Spleen (tissue), 11 donors: Measurements from ENCODE around the gene SUGP2. TPM values are rescaled to one million over a fixed set of nuclear protein-coding genes. Genes with fewer than 3 reads are reported as not detected.

Experiments used
- DNase-seq: peaks from one replicate; pipeline ENCODE4 v3.0.0-alpha.2; 2020
- H3K27ac ChIP-seq, 8 donors: fragments of 200-600 bp; sonication (generic) in 7 of 8; 1 replicate in 4 of 8; 2 replicates in 4 of 8; pipeline versions ENCODE4 v1.5.0 to v1.8.0; 2016 to 2021; ENCODE audit warnings: inconsistent platforms in 4 of 8, mild to moderate bottlenecking in 4 of 8, moderate library complexity in 1 of 8
- H3K27me3 ChIP-seq, 7 donors: fragments of 200-600 bp; sonication (generic) in 6 of 7; replicated peaks in 1 of 7; 1 replicate in 4 of 7; 2 replicates in 3 of 7; pipeline versions ENCODE4 v1.5.0 to v1.8.0; 2016 to 2021; ENCODE audit warnings: inconsistent platforms in 3 of 7, mild to moderate bottlenecking in 1 of 7
- H3K36me3 ChIP-seq, 6 donors: fragments of 200-600 bp; sonication (generic) in 5 of 6; 1 replicate in 4 of 6; 2 replicates in 2 of 6; pipeline versions ENCODE4 v1.5.0 to v1.8.0; 2016 to 2021; ENCODE audit warnings: inconsistent platforms in 2 of 6
- H3K4me1 ChIP-seq, 6 donors: fragments of 200-600 bp; sonication (generic) in 5 of 6; 1 replicate in 3 of 6; 2 replicates in 3 of 6; pipeline versions ENCODE4 v1.5.0 to v1.8.0; 2016 to 2021; ENCODE audit warnings: inconsistent platforms in 3 of 6
- H3K4me3 ChIP-seq, 8 donors: fragments of 200-600 bp; sonication (generic) in 7 of 8; 1 replicate in 4 of 8; 2 replicates in 4 of 8; pipeline versions ENCODE4 v1.5.0 to v1.8.0; 2016 to 2021; ENCODE audit warnings: inconsistent platforms in 4 of 8, mild to moderate bottlenecking in 4 of 8, moderate library complexity in 2 of 8
- H3K9me3 ChIP-seq, 8 donors: fragments of 200-600 bp; sonication (generic) in 7 of 8; 1 replicate in 4 of 8; 2 replicates in 4 of 8; pipeline versions ENCODE4 v1.5.0 to v1.8.0; 2016 to 2021; ENCODE audit warnings: inconsistent platforms in 4 of 8
- POLR2A ChIP-seq, 3 donors: fragments of 450-650 bp; IDR thresholded peaks; one replicate each; pipeline ENCODE4 v1.5.1; 2017; ENCODE audit warnings: antibody characterized with exemption in 3 of 3, mild to moderate bottlenecking in 1 of 3
- POLR2AphosphoS5 ChIP-seq, 3 donors: sonication (generic); formaldehyde crosslinking; IDR thresholded peaks; one replicate each; pipeline ENCODE4 v1.5.1; 2017; ENCODE audit warnings: antibody characterized with exemption in 3 of 3
- WGBS, 5 donors: extraction: QIAGEN DNeasy Blood & Tissue Kit in 3 of 5; methylation state at CpG; one replicate each; pipeline versions ENCODE4 v1.1.5 to v1.1.7; 2013 to 2018; 5-methylcytosine and 5-hydroxymethylcytosine counted together
- intact Hi-C: fragments of 100-400 bp; cut with DNase I; formaldehyde crosslinking; loops from one replicate; pipeline ENCODE4 v1.15.0; 2023; ENCODE audit warnings: low total_unique reads
- polyA plus RNA-seq, 3 donors: library from polyadenylated mRNA; stranded (reverse); fragments of 200-250 nt; gene quantifications; one replicate each; pipeline ENCODE4 v1.2.1, GENCODE V29; 2013
- total RNA-seq, 7 donors: library from RNA; depleted of rRNA in 3 of 7; stranded (reverse); fragments of >200 nt in 3 of 7; fragmentation: NEBNext Ultra II Directional in 4 of 7; extraction: Animal tissue kit (Norgen Biotek cat#: 25700) in 4 of 7; gene quantifications; one replicate each; pipeline versions ENCODE4 v1.1.0 to v1.2.1, GENCODE V29; 2016 to 2021
- TF ChIP-seq, protein P1 (sequence below), 11 experiments: fragments of 200-600 bp in 7 of 11; fragments of 450-650 bp in 4 of 11; sonication (generic) in 4 of 11; IDR thresholded peaks in 8 of 11; conservative IDR thresholded peaks in 3 of 11; 1 replicate in 7 of 11; 2 replicates in 4 of 11; pipeline versions ENCODE4 v1.4.0 to v1.8.0; 2016 to 2021; ENCODE audit warnings: antibody characterized with exemption in 11 of 11, inconsistent platforms in 4 of 11, mild to moderate bottlenecking in 1 of 11
- donor health status: healthy with polysubstance abuse.
- donor health status: DM: no; HTN: no; CAD: no; lungs with moderate emphysema.
- donor health status: DM: no; HTN: no; CAD: no.
- donor health status: Bipolar disorder and iron deficiency.
- donor health status: healthy.
- donor health status: DM: no; HTN: no; CAD: no.
- donor health status: DM: yes; HTN: yes; CAD: no.

The SUGP2 gene
- total and polyA plus RNA-seq, 10 donors: 54.5 to 127 (median 87.6) TPM

DNA sequence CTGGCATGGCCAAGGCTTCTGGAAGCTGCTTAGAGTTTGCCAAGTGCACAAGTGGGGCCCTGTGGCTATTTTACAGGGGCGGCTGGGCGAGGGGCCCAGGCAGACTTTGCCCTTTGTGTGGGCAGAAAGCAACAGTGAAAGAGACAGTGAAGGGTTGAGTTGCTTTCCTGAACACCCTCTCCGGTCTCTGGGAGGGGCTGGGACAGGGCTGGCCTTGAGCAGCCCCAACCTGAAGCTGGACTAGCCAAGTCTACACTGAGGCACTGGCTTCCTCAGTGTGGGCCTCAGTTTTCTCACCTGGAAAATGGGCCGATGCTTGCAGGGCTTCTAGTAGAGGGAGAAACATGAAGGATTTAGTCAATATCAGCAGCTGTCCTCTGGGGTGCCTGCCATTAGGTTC lies 89.9 kb downstream of the SUGP2 start:
- intact Hi-C loops: no loop called here
- Histone ChIP-seq H3K36me3 (peaks cover 0 to 4% (median 0%) of the 10 kb centered on the region in 6 donors), H3K27ac (peak overlapping the region in 3 of 8 donors; percentile 38 to 54 (median 48)), H3K27me3 (peaks cover 0 to 25% (median 5%) of the 10 kb centered on the region in 7 donors), H3K4me3 (no peak overlapping the region), H3K9me3 (no peaks in the 10 kb centered on the region), H3K4me1 (peaks cover 0 to 72% (median 43%) of the 10 kb centered on the region in 6 donors)
- 74 to 85% (median 84%) methylated on average over 3 to 4 of the region's 4 CpGs for WGBS, 5 donors
- no peak for DNase-seq
- TF ChIP-seq, protein P1, sequence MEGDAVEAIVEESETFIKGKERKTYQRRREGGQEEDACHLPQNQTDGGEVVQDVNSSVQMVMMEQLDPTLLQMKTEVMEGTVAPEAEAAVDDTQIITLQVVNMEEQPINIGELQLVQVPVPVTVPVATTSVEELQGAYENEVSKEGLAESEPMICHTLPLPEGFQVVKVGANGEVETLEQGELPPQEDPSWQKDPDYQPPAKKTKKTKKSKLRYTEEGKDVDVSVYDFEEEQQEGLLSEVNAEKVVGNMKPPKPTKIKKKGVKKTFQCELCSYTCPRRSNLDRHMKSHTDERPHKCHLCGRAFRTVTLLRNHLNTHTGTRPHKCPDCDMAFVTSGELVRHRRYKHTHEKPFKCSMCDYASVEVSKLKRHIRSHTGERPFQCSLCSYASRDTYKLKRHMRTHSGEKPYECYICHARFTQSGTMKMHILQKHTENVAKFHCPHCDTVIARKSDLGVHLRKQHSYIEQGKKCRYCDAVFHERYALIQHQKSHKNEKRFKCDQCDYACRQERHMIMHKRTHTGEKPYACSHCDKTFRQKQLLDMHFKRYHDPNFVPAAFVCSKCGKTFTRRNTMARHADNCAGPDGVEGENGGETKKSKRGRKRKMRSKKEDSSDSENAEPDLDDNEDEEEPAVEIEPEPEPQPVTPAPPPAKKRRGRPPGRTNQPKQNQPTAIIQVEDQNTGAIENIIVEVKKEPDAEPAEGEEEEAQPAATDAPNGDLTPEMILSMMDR (IDR thresholded peaks at IDR 0.05 in 8 of 11, conservative IDR thresholded peaks at IDR 0.05 in 3 of 11): no peak
- no peak for TF ChIP-seq POLR2A (IDR thresholded peaks at IDR 0.05)

GRCh38 chr19:18942692-18943091 lies 90.6 kb downstream of the SUGP2 start:
- Histone ChIP-seq H3K4me3 (no peak overlapping the region), H3K27me3 (peaks cover 0 to 25% (median 5%) of the 10 kb centered on the region in 7 donors), H3K27ac (peak overlapping the region in 2 of 8 donors; percentile 4 to 89), H3K9me3 (no peaks in the 10 kb centered on the region), H3K36me3 (peaks cover 0 to 12% (median 0%) of the 10 kb centered on the region in 6 donors), H3K4me1 (peaks cover 0 to 73% (median 40%) of the 10 kb centered on the region in 6 donors)
- DNase-seq: no peak
- intact Hi-C loops: no loop called here
- 81 to 94% (median 85%) methylated on average over 6 of the region's 6 CpGs for WGBS, 5 donors
- TF ChIP-seq POLR2A (IDR thresholded peaks at IDR 0.05) (no peak), POLR2AphosphoS5 (IDR thresholded peaks at IDR 0.05) (no peak)
- TF ChIP-seq, protein P1 (IDR thresholded peaks at IDR 0.05 in 8 of 11, conservative IDR thresholded peaks at IDR 0.05 in 3 of 11): no peak

DNA sequence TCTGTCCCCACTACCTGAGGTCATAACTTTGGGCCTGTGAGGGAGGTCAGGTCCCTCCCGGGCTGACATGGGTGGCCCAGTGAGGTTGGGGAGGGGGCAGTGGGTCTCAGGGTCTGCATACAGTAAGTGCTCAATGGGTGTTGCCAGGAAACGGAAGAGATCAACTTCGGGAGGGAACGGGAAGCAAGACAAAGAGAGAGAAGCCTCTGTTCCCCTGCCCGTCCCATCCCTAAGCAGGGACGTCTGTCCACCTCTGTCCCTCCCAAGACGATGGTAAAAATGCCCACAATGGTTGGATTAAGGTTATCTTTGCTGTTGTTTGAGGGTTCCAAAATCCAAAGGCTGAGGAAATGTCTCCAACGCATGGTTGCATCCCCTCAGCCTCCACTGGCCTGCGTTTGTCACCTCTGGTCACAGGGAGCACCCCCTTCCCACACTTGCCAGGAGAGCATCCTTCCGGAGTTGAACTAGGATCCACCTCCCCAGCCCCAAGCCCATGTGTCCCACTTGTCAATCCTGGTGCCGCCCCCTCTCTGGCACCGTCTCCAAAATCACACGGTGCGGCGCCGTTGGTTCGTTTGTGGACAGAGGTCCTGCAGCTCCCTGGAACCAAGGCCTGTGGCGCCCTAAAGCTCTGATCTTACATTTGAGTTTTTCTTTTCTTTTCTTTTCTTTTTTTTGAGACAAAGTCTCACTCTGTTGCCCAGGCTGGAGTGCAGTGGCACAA lies 91.5 kb downstream of the SUGP2 start:
- Histone ChIP-seq H3K4me3 (peak overlapping the region in 3 of 8 donors; percentile 55 to 82 (median 59)), H3K4me1 (peaks cover 0 to 69% (median 33%) of the 10 kb centered on the region in 6 donors), H3K27ac (peak overlapping the region in 6 of 8 donors; percentile 32 to 89 (median 64)), H3K36me3 (peaks cover 0 to 21% (median 0%) of the 10 kb centered on the region in 6 donors), H3K27me3 (peaks cover 0 to 25% (median 5%) of the 10 kb centered on the region in 7 donors), H3K9me3 (no peaks in the 10 kb centered on the region)
- no peak for TF ChIP-seq POLR2AphosphoS5 (IDR thresholded peaks at IDR 0.05)
- TF ChIP-seq POLR2A (IDR thresholded peaks at IDR 0.05): no peak
- TF ChIP-seq, protein P1 (IDR thresholded peaks at IDR 0.05 in 8 of 11, conservative IDR thresholded peaks at IDR 0.05 in 3 of 11): peak in 1 of 11 experiments; percentile 9
- intact Hi-C loops: no loop called here
- no peak for DNase-seq
- WGBS, 5 donors: 54 to 63% (median 58%) methylated on average over 18 of the region's 18 CpGs

Other genes starting within 250 kb of the SUGP2 start
- gene COMP, start 242.2 kb downstream of the SUGP2 start, total RNA-seq: not detected
- gene COMP, start 242.2 kb downstream of the SUGP2 start, polyA plus RNA-seq: 1 to 10 TPM in 1 of 3 donors, under 1 TPM in 2; 0.04 to 1.0 (median 0.13) TPM
- gene UPF1, start 201.6 kb downstream of the SUGP2 start, total RNA-seq: 100 to 1,000 TPM in 1 of 7 donors, 10 to 100 TPM in 6; 81.3 to 161 (median 87.7) TPM
- gene UPF1, start 201.6 kb downstream of the SUGP2 start, polyA plus RNA-seq: 10 to 100 TPM; 31.2 to 63.5 (median 34.8) TPM
- gene CERS1, start 137.4 kb downstream of the SUGP2 start, total RNA-seq: under 1 TPM in 4 of 7 donors, not detected in 3; 0.16 to 0.50 (median 0.40) TPM
- under 1 TPM in 2 of 3 donors, not detected in 1; 0.06 to 0.45 TPM for gene CERS1, start 137.4 kb downstream of the SUGP2 start, polyA plus RNA-seq
- gene COPE, start 114.1 kb downstream of the SUGP2 start, total RNA-seq: 100 to 1,000 TPM; 135 to 261 (median 158) TPM
- 100 to 1,000 TPM; 164 to 248 (median 196) TPM for gene COPE, start 114.1 kb downstream of the SUGP2 start, polyA plus RNA-seq
- gene DDX49, start 113.8 kb downstream of the SUGP2 start, total RNA-seq: 10 to 100 TPM; 31.0 to 42.6 (median 34.8) TPM
- gene DDX49, start 113.8 kb downstream of the SUGP2 start, polyA plus RNA-seq: 10 to 100 TPM; 37.4 to 48.0 (median 38.7) TPM
- 100 to 1,000 TPM in 2 of 7 donors, 10 to 100 TPM in 5; 23.0 to 197 (median 80.0) TPM for gene HOMER3, start 92.3 kb downstream of the SUGP2 start, total RNA-seq
- gene HOMER3, start 92.3 kb downstream of the SUGP2 start, polyA plus RNA-seq: 100 to 1,000 TPM in 2 of 3 donors, 10 to 100 TPM in 1; 22.4 to 279 (median 148) TPM
- 10 to 100 TPM; 17.2 to 27.4 (median 18.7) TPM for gene ARMC6, start 86 bp upstream of the SUGP2 start, total RNA-seq
- 10 to 100 TPM; 25.8 to 29.0 (median 28.5) TPM for gene ARMC6, start 86 bp upstream of the SUGP2 start, polyA plus RNA-seq
- gene SLC25A42, start 30.5 kb upstream of the SUGP2 start, total RNA-seq: 10 to 100 TPM; 12.5 to 25.3 (median 16.8) TPM
- gene SLC25A42, start 30.5 kb upstream of the SUGP2 start, polyA plus RNA-seq: 10 to 100 TPM in 2 of 3 donors, 1 to 10 TPM in 1; 9.7 to 11.6 (median 10.6) TPM
- gene TMEM161A, start 105.0 kb upstream of the SUGP2 start, total RNA-seq: 10 to 100 TPM; 15.1 to 21.9 (median 18.4) TPM
- 10 to 100 TPM; 17.0 to 31.7 (median 26.2) TPM for gene TMEM161A, start 105.0 kb upstream of the SUGP2 start, polyA plus RNA-seq
- gene MEF2B, start 136.7 kb upstream of the SUGP2 start, total RNA-seq: 1 to 10 TPM; 2.6 to 7.8 (median 3.6) TPM
- 10 to 100 TPM in 1 of 3 donors, 1 to 10 TPM in 2; 2.2 to 15.5 (median 2.7) TPM for gene MEF2B, start 136.7 kb upstream of the SUGP2 start, polyA plus RNA-seq
- gene BORCS8, start 158.6 kb upstream of the SUGP2 start, total RNA-seq: 10 to 100 TPM; 14.0 to 52.1 (median 26.0) TPM
- 10 to 100 TPM; 20.5 to 38.8 (median 26.5) TPM for gene BORCS8, start 158.6 kb upstream of the SUGP2 start, polyA plus RNA-seq
- 10 to 100 TPM; 47.4 to 78.4 (median 72.6) TPM for gene RFXANK, start 158.7 kb upstream of the SUGP2 start, total RNA-seq
- gene RFXANK, start 158.7 kb upstream of the SUGP2 start, polyA plus RNA-seq: 100 to 1,000 TPM; 122 to 139 (median 131) TPM
- 10 to 100 TPM in 6 of 7 donors, 1 to 10 TPM in 1; 9.9 to 15.5 (median 13.8) TPM for gene NR2C2AP, start 169.9 kb upstream of the SUGP2 start, total RNA-seq
- 10 to 100 TPM; 24.2 to 27.9 (median 25.8) TPM for gene NR2C2AP, start 169.9 kb upstream of the SUGP2 start, polyA plus RNA-seq
- under 1 TPM in 1 of 7 donors, not detected in 6; 0.17 TPM for gene NCAN, start 178.4 kb upstream of the SUGP2 start, total RNA-seq
- gene NCAN, start 178.4 kb upstream of the SUGP2 start, polyA plus RNA-seq: not detected
- 1 to 10 TPM in 1 of 7 donors, under 1 TPM in 3, not detected in 3; 0.32 to 1.0 (median 0.58) TPM for gene TM6SF2, start 239.8 kb upstream of the SUGP2 start, total RNA-seq
- gene TM6SF2, start 239.8 kb upstream of the SUGP2 start, polyA plus RNA-seq: under 1 TPM; 0.15 to 0.23 (median 0.22) TPM